GM18502 (cell line): ENCODE results near the gene KPTN.

Experiments
- ATAC-seq: cut with Tn5 transposase; IDR thresholded peaks from one replicate; pipeline ENCODE4 v1.9.1; 2021; ENCODE audit warnings: mild to moderate bottlenecking; ENCODE audit not compliant: unreplicated experiment, poor library complexity

KPTN gene

DNA sequence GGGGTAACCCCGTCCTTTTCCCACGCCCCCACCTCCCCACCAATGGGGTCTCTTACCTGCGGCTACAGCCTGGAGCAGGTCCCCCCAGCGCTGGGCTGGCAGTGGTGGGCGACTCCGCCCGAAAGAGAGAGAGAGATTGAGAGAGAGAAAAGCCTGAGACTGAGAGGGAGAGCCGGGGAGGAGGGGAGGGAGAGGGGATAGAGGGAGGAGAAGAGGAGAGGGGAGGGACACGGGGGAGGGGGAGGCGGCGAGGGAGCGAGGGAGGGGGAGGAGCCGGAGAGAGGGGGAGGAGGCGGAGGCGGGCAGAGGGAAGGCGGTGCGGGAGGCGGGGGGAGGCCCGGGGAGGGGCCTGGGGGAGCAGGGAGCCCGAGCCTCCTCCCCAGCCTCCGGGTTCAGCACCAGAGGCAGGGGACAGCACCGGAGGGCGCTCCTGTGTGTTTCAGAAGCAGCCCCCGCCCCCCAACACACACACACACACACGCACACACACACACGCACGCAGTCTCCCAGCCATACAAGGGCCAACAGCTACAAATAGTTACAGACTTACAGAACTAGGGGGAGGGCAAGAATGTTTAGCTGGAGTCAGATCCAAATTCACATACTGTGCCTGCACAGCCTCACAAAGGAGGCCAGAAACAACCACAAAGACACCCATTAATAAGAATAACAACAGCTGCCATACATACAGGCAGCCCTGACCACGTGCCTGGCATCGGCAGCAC is 12.1 kb downstream of the KPTN start, which contains the start of gene SLC8A2:
SLC8A2 (minus strand) TSS at position 161 of the 725 bp plus-strand sequence. CDS start 5,490 bp downstream, outside the sequence.
- no peak for ATAC-seq

DNA sequence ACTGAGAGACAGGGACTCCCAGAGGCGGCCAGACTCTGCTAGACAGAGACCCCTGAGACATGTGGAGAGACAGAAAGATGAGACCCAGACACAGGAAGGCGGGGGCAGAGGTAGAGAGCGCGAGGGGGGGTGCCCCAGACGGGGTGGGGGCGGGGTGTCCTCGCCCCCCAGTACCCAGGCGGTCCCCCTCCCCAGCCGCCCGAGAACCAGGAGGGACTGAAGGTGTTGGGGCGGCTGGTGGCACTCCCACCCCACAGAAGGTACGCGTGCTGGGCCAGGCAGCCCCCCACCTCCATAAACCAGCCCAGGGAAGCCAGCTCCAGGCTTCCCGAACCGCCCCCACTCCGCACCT is 12.7 kb downstream of the KPTN start:
- ATAC-seq: no peak

DNA sequence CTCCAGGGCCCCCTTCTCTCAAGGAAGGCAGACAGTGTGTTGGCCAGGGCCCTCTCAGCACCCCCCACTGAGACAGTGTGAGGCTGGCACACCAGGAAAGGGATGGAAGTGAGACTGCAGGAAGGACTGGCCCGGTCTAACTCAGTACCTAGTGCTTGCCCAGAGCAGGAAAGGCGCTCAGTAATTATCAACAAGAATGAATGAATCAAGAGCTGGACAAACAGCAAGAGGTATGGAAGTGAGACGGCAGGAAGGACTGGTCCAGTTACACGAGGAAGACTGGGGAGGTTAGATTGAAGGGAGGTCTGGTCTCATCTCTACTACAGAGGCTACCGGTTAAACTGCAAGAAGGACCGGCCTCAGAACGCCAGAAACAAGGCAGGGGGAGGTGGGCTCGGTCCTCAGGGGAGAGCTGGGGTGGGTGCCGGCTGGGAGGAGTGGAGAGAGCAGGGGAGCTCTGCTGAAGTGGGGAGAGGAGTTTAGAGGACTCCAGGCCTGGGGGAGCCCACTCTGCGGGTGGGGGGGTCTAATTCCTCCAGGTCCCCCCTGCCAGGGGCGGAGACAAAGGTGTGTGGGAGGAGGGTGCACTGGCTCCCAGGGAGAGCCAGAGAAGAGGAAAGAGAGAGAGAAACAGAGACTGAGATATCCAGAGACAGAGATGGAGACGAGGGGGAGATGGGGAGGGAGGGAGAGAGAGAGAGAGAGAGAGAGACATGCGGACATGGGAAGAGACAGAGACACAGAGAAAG is 13.4 kb downstream of the KPTN start:
- ATAC-seq: no peak

DNA sequence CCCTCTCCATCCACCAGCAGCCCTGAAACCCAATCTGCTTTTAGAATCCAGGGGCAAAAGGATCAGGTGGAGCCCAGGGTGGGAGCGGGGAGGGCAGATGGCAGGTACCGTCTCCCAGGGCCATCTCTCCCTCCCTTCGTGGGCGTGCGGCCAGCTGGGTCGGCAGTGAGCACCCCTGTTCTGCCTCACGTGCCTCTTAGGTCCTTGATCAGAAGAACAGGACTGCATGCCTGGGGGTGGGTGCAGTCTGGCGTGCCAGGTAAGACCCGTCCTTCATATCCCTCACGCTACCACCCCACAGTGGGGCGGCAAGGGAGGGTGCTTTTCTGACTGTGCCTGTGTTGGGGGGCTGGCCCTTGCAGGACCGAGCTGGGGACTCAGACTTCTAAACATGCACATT is 14.3 kb downstream of the KPTN start:
- no peak for ATAC-seq

DNA sequence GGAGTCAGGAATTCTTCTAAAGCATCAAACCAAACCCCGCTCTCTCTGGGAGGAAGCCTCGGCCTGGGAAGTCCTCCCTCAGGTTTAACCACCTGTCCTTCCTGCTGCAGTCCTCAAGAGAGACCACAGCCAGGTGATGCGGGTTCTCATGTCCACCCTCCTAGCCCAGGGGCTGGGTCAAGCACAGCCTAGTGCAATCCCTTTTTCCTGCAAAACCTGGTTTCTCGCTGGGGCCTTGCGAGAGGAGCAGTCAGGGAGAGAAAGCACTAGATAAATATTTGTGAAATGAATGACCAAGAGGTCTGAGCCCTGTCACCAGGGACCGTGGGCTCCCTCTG is 14.7 kb downstream of the KPTN start:
- ATAC-seq: no peak

DNA sequence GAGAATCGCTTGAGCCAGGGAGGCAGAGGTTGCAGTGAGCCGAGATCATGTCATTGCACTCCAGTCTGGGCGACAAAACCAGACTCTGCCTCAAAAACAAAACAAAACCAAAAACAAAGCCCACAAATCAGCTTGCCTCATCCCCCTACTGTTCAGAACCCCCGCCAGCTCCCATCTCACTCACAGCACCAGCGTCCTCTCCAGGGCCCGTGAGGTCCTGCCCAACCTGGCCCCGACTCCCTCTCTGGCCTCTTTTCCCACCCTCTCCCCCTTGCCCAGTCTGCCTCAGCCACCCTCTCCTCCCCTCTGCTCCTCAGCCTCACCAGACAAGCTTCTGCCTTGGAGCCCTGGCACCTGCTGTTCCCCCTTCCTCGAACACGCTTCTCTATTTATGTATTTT is 16.1 kb downstream of the KPTN start:
- no peak for ATAC-seq

DNA sequence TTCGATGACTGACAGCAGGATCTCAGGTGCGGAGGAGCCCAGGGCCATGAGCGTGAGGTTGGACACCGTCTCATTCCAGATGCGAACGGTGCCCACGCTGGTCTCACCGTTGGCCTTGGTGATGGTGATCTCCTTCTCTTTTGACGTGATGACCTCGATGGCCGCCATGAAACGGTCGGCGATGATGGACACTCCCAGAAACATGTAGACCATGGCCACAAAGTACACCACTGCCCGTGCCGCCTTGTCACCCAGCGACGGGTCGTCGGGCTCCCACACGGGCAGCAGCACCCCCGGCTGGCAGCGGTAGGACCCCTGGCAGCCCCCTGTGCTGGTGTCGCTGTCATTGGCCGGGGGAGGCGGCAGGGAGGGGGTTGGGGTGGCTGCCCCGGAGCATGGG is 18.1 kb downstream of the KPTN start:
- no peak for ATAC-seq

DNA sequence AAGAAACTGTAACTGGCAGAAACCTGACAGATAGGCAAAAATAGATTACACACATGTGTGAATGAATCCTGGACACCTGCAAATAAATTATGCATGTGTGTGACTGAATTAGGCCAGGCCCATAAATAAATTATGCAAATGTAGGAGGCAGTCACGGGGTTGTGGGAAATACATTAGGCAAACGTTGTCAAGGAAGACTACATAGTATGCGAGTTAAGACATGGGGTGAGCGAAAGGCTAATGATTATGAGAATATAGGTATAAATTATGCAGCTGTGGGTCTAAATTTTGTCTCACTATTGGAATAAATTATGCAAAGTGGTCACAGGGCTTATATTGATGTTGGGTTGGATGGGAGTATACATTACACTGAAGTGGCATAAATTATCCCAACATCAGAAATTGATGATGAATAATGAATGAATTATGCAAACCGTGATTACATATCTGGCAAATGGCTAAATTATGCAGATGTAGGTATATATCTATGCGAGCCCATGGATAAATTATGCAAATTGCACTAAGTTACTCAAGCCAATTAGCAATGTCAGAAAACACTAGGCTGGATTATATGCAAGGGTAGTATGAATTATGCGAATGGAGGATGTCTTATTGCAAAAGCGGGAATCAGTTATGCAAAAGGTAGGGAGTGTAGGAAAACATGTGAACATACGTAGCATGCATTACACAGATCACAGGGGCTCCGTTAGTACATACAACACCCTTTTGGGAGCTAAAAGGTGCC is 19.2 kb downstream of the KPTN start:
- no peak for ATAC-seq

DNA sequence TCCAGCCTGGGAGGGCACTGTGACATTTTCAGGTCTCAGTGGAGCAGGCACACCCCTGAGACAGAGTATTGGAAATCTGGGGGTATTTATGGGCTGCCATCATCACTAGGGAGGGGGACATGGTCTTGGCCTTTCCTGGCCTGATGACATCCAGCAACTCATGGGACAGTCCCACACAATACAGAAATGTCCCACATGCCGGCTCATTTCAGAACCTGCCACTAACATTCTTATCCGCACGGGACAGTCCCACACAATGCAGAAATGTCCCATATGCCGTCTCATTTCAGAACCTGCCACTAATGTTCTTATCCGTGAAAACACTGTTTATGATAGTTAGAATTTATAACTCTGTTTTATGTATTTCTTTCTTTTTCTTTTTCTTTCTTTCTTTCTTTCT is 22.1 kb downstream of the KPTN start:
- no peak for ATAC-seq

DNA sequence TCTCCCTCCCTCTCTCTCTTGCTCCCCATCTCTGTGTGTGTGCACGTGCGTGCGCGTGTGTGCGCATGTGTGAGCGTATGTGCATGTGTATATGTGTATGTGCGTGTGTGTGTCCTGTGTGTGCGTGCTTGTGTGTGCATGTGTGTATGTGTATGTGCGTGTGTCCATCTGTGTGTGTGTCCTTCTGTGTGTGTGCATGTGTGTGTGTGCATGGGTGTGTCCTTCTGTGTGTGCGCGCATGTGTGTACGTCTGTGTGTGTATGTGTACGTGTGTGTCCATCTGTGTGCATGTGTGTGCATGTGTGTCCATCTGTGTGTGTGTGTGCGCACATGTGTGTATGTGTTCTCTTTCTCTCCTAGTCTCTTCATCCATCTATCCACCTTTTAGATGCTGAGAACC is 24.5 kb downstream of the KPTN start:
- ATAC-seq: no peak

DNA sequence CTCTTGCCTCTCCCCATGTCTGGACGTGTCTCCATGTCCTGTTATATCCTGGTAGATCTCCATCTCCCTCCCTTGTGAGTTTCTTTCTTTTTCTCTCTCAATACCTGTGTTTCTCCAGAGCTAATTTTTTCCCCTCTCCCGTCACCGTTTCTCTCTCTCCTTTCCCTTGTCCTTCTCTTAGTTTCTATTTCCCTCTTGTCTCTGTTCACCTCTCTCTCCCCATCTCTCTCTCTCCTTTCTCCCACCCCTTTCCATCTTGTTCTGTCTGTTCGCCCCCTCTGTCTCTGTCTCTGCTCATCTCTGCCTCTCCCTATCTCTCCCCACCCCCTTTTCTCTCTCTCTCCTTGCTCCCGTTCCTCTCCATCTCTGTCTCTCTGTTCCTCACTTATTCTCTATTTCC is 25.3 kb downstream of the KPTN start:
- ATAC-seq: no peak

DNA sequence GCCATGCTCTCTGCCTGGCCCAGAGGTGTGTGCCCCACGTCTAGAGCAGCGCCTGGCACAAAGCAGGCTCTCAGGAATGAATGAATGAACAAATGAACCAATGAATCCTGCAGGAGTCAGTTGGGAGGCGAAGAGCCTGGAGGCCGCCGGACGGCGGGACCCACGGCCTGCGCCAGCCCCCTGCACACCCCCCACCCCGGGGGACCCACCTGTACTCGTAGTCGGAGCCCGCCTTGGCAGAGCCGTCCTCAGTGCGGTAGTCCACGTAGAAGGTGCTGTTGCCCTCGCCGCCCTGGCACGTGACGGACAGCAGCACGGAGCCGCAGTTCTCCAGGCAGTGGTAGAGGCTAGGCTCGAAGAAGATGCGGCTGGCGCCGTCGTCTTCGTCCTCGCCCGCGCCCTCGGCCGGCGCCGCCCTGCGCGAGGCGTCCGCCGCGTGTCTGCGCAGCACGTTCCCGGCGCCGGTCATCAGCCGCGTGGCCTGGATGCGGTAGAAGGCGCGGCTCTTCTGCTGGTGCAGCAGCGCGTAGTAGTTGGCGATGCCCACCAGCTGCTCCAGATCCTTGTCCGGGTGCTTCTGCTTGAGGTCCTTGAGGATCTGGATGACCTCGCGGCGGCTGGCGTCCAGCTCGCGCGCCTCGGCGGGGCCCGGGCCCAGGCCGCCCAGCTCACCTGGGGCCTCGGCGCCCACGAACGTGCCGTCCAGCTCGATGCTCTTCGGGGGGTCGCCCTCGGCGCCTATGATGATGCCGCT is 27.1 kb downstream of the KPTN start:
- no peak for ATAC-seq

DNA sequence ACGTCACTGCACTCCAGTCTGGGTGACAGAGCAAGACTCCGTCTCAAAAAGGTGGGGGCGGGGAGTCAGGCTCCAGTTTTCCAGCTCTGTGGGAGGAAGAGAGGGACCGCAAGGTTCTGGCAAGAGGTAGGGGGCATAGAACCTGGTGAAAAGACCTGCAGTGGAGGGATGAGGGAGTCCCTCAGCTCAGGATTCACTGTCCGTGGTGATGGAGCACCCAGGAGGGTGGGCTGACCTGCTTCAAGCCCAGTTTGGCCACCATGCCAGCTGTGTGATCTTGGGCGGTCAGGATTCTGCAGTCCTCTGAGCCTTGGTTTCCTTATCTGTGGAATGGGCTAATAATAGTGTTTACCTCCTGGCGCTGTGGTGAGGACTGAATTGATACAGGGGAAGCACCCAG is 33.5 kb downstream of the KPTN start:
- no peak for ATAC-seq

DNA sequence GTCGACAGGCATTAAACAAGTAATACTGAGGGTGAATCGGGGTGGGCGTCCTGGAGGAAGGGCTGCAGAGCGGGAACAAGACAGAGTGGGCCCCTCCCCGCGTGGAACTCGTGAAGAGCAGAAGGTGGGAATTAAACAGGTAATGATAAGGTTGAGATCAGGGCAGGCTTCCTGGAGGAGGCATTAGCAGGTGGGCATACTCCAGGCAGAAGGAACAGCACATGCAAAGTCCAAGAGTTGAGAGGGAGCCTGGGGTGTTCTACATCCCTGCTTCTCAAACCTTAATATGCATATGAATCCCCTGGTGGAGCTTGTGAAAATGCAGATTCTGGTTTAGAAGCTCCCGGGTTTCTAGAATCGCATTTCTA is 35.7 kb downstream of the KPTN start:
- no peak for ATAC-seq

DNA sequence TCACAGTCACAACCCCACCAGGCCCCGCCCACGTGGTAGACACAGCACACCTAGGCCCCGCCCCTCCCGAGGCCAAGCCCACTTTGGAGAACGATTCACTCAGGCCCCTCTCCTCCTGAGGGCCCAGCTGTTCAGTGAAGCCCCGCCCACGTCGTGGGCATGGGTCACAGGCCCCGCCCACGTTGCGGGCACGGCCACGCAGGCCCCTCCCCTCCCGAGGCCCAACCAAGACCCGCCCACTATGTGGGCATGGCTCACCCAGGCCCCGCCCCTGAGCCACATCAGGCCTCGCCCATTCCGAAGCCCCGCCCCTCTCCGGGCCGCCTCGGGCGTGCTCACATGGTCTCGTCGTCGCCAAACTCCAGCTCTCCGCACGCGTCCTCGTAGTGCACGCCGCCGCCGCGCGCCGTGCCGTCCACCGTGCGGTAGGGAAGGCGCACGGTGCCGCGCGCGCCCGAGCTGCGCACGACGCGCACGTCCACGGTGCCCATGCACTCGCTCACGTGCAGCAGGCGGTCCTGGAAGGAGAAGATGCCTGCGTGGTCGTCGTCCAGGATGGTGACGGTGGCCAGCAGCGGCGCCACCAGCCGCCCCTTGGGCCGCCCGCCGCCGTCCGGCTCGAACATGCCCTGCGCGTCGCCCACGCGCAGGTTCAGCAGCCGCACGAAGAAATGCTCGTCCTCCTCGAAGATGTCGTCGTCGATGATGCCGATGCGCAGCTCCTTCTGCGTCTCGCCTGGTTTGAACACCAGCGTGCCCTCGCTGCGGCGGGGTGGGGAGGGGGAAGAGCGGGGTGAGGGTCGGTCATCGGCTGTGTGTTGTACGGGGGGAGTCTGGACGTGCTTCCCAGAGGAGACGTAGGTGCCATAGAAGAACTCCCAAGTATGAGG is 36.3 kb downstream of the KPTN start:
- no peak for ATAC-seq

DNA sequence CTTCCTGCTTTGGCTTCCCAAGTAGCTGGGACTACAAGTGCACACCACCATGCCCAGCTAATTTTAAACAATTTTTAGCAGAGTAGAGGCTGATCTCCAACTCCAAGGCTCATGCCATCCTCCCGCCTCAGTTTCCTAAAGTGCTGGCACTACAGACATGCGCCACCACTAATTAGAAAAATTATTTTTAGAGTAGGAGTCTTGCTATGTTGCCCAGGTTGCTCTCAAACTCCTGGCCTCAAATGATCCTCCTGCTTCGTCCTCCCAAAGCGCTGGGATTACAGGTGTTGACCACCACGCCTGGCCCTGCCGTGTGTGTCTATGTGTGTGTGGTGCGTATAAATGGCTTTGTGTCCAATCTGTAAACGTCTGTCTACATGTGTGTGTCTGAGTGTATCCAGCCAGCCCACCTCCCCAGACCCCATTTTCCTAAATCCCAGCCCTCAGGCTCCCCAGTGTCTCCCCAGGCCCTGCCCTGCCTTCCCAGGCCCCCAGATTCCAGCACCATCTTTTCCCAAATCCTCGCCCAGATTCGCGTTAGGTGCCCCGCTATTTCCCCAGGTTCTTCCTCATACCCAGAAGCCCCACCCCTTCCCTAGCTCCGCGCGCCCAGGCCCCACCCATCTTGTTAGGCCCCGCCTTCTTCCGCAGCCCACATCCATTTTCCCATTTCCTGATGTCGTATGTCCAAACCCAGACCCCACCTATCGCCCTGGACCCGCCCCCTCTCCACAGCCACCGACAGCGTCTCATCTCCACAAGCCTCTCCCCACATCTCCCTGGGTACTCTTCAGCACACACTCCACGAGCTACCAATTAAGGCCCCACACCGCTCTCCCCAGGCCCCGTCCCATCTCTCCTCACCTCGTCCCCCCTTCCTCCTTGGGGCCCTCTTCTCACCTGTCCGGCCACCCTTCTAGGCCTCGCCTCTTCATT is 37.2 kb downstream of the KPTN start:
- ATAC-seq: no peak

DNA sequence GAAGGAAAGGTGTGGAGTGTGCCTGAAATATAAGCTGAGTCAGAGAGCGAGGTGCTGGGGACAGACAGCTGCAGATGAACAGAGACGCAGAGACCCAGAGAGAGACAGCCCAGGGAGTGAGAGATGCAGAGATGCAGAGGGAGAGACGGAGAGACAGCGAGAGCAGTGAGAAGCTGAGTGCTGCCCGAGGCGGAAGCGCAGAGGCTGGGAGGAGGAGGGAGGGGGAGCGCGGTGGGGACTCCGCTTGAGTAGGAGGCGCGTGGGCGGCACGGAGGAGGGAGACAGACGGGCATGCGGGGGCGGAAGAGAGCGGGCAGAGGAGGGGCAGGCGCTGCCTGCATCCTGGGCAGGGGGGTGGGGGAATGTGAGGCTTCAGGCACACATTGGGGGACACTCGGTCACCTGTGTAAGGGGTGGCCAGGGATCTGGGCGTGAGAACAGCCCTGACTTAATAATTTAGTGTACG is 38.0 kb downstream of the KPTN start:
- no peak for ATAC-seq

DNA sequence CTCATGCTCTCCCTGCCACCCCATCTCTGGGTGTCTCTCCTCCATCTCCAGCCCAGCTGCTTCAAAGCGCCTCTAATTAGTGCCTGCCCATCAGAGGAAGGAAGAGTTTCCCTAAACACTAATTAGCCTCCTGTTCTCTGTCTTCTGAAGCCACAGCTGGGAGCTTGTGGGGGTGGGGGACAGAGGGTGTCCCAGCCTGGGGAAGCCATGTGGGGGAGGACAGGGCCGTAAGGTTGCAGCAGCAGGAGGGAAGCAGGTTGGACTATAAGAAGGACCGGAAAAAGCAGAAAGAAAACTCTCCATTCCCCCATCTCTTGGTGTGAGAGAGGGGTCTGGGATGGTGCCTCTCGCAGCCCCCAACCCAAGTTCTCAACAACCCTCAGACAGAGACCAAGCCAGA is 38.5 kb downstream of the KPTN start:
- ATAC-seq: no peak

DNA sequence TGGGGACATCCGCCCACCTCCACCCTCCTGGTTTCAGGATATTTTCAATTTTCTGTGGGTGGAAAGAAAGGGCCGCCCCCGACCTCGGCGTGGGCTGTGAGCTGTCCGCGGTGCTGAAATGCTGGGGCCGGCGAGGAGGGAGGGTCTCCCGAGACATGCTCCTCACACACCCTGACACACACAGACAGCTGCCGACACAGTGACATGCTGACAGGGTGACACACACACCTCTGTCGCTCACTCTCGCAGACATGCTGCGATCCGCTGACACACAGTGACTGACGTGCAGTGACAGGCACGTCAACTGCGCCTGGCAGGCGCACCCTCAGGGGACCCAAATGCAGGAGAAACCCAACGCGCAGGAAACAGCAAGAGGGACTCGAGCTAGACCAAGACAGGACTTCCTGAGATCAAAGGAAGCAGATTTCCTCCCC is 39.6 kb downstream of the KPTN start:
- ATAC-seq: no peak
